AG04449 (cell line): Measurements from ENCODE around the gene TMBIM1.

Source experiments
- CTCF ChIA-PET: fragments of 350-600 bp; formaldehyde crosslinking; extraction: SDS; loops from one replicate; lab custom pipeline; 2021; ENCODE audit warnings: antibody characterized with exemption; lab: Yijun Ruan, JAX
- POLR2A ChIA-PET: fragments of 400-600, 350-600 bp; formaldehyde crosslinking; extraction: SDS; loops from one replicate; lab custom pipeline; 2020; ENCODE audit warnings: antibody characterized with exemption, inconsistent platforms; lab: Yijun Ruan, JAX
- DNase-seq: peaks from one replicate; pipeline ENCODE4 v3.0.0-alpha.2; 2010; ENCODE audit warnings: low read depth, low spot score
- H3K4me3 ChIP-seq: 2 replicates; pipeline ENCODE4 v1.5.1; 2011; ENCODE audit warnings: low read depth, mild to moderate bottlenecking, control low read depth, low read length
- CTCF ChIP-seq: IDR thresholded peaks from one replicate; pipeline ENCODE4 v1.5.1; 2011; ENCODE audit warnings: mild to moderate bottlenecking, moderate library complexity, low read length, control low read depth, inconsistent platforms; ENCODE audit not compliant: insufficient read depth; ENCODE audit errors: missing control alignments

The TMBIM1 gene

DNA sequence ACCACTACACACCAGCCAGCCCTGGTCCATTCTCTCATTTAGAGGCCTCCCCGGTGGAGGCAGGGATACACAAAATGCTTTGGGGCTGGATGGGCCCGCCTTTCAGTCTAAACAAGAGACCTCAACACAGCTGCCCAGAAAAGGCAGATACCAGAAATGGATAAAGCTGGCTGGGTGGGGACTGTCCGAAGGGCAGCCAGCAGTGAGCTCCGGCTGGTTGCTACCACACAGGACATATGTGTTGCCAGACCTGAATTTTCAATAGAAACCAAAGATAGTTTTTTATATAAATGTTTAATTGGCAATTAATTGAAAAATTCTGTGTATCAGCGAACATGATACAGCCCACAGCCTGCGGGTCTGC lies 30.1 kb downstream of the TMBIM1 start:
- CTCF ChIA-PET: interaction anchor here (0.7 to 1.9 kb wide), 2 partner anchors 10 to 42 kb away, joined by 3 to 7 read pairs; no protein-coding TSS in a partner anchor
- TF ChIP-seq CTCF: no peak
- no peak for DNase-seq
- H3K4me3 ChIP-seq: no peak overlapping the region
- POLR2A ChIA-PET: interaction anchor here (1.0 kb wide), 1 partner anchor 8 kb away, joined by 4 read pairs; the partner anchor contains the start of genes AAMP and PNKD

- no peak overlapping the region for H3K4me3 ChIP-seq
- CTCF ChIA-PET: interaction anchor here (0.7 to 1.9 kb wide), 3 partner anchors 9 to 42 kb away, joined by 3 to 11 read pairs (median 7); partner anchors contain the start of genes AAMP and PNKD
- TF ChIP-seq CTCF: no peak
- DNase-seq: no peak
- POLR2A ChIA-PET: interaction anchor here (1.0 to 1.2 kb wide), 2 partner anchors 8 to 25 kb away, joined by 3 to 4 read pairs; partner anchors contain the start of genes AAMP and PNKD
These were observed 30.7 kb downstream of the TMBIM1 start for GRCh38 chr2:218261423-218262236.

GRCh38 chr2:218260742-218261422 lies 31.4 kb downstream of the TMBIM1 start, which contains the start of gene GPBAR1:
Gene GPBAR1 (plus strand): TSS chr2:218261015. CDS start chr2:218262725, 1,710 bp downstream.
- ChIA-PET POLR2A (interaction anchor here (1.0 to 1.8 kb wide), 3 partner anchors 9 to 26 kb away, joined by 3 to 5 read pairs (median 3); partner anchors contain the start of genes AAMP and PNKD), CTCF (interaction anchor here (0.7 to 1.9 kb wide), 3 partner anchors 8 to 32 kb away, joined by 3 to 11 read pairs (median 7); partner anchors contain the start of genes AAMP, PNKD and TMBIM1)
- DNase-seq: no peak
- no peak within 1 kb of the TSS for H3K4me3 ChIP-seq
- TF ChIP-seq CTCF: no peak

DNA sequence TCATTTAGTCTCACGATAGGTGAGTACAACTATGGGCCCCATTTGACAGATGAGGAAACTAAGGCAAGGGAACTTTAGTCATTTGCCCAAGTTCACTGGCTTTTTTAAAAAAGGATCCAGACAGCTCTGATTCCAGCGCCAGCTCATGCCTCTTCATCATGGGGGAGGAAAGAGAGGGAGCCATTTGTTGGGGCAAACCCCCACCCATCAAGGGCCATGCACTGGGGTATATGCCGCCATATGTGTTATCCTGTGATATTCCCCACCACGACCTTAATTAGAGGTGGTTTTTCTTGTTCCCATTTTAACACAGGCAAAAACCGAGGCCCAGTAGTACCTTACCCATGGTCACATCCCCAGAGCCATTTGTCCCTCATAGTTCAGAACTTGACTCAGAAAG lies 32.1 kb downstream of the TMBIM1 start:
- H3K4me3 ChIP-seq: no peak overlapping the region
- POLR2A ChIA-PET: interaction anchor here (1.0 to 1.8 kb wide), 2 partner anchors 10 to 12 kb away, joined by 3 to 5 read pairs; partner anchors contain the start of genes AAMP and PNKD
- TF ChIP-seq CTCF: no peak
- DNase-seq: no peak
- CTCF ChIA-PET: interaction anchor here (0.7 to 2.3 kb wide), 3 partner anchors 11 to 75 kb away, joined by 3 to 15 read pairs (median 6); partner anchors contain the start of genes AAMP, PNKD and TMBIM1

DNA sequence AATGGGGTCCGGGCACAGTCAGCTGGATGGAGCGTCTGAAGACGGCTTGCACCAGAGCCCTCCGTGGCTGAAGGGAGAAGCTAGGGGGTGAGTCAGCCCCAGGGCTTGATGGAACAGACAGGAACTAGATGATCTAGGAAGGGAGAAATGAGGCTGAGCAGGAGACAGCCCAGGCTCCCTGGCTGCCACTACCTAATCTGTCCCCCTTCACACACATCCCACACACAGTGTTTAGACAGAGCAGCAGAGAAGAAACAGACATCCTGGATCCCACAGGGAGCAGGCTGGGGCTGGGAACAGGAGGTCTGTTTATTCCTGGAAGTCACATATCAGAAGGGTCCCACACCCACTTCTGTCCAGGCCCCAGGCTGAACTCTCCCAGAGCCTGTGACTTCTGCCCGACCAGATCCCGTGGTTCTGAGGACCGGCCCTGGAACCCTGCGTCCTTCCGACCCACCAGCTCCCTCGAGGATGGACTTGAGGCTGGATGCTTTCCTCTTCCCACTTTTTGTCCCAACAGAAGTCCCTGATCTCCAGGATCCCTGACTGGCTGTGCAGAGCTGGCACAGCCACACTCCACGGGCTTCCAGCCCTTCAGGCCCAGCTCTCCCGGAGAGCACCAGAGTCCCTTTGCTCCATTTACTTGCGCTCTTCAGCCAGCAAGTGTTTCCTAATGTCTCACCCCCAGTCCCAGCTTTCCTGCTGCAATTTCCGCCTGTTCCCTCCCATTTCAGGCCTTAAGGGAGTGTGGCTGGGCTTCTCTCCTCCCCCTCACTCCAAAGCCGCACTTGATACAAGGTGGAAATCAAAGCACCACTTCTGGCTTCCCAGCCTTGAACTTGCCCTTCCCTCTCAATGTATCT lies 33.0 kb downstream of the TMBIM1 start:
- DNase-seq: peak; percentile 19
- ChIA-PET CTCF (interaction anchor here (1.2 to 7.8 kb wide), 9 partner anchors 11 to 90 kb away, joined by 3 to 75 read pairs (median 5); partner anchors contain the start of genes AAMP and PNKD), POLR2A (interaction anchor here (0.6 to 1.8 kb wide), 7 partner anchors 11 to 88 kb away, joined by 3 to 5 read pairs (median 3); partner anchors contain the start of genes AAMP and PNKD)
- no peak for TF ChIP-seq CTCF
- H3K4me3 ChIP-seq: no peak overlapping the region
